Fibroblast of lung (primary cell): ENCODE results near the gene CDS2. TPM values are rescaled to one million over a fixed set of nuclear protein-coding genes. Genes with fewer than 3 reads are reported as not detected.
A peak's percentile ranks its signal among the peaks of the same experiment; 100 is the strongest.

Experiments
- DNase-seq, 2 donors: peaks; one replicate each; pipeline versions ENCODE4 v3.0.0 to v3.0.0-alpha.2; 2010; ENCODE audit warnings: low read depth in 2 of 2
- H2AFZ ChIP-seq: 2 replicates; pipeline ENCODE4 v1.5.1; 2012; ENCODE audit warnings: low read length, control low read depth, inconsistent platforms
- H3K27ac ChIP-seq: 2 replicates; pipeline ENCODE4 v1.5.1; 2011; ENCODE audit warnings: low read length, control low read depth; ENCODE audit not compliant: insufficient read depth
- H3K27me3 ChIP-seq: 2 replicates; pipeline ENCODE4 v1.5.1; 2011; ENCODE audit warnings: mild to moderate bottlenecking, low read length; ENCODE audit not compliant: control insufficient read depth, insufficient read depth
- H3K36me3 ChIP-seq: 2 replicates; pipeline ENCODE4 v1.5.1; 2011; ENCODE audit warnings: low read length; ENCODE audit not compliant: control insufficient read depth, insufficient read depth
- H3K4me1 ChIP-seq: 2 replicates; pipeline ENCODE4 v1.5.1; 2011; ENCODE audit warnings: low read length; ENCODE audit not compliant: control insufficient read depth, insufficient read depth; ENCODE audit errors: extremely low read depth
- H3K4me2 ChIP-seq: 2 replicates; pipeline ENCODE4 v1.5.1; 2011; ENCODE audit warnings: low read length, control low read depth; ENCODE audit not compliant: insufficient read depth; ENCODE audit errors: extremely low read depth
- H3K4me3 ChIP-seq, 4 experiments: fragments of 200-600 bp in 1 of 4; sonication (generic) in 1 of 4; replicated peaks in 1 of 4; 2 replicates each; pipeline ENCODE4 v1.5.1; 2011 to 2016; ENCODE audit warnings: low read length in 4 of 4, low read depth in 3 of 4, mild to moderate bottlenecking in 3 of 4, control low read depth in 2 of 4, inconsistent platforms in 1 of 4, mixed read lengths in 1 of 4; ENCODE audit not compliant: insufficient read depth in 1 of 4; ENCODE audit errors: control extremely low read depth in 1 of 4
- H3K79me2 ChIP-seq: 2 replicates; pipeline ENCODE4 v1.5.1; 2012; ENCODE audit warnings: mild to moderate bottlenecking, low read length, inconsistent platforms; ENCODE audit not compliant: control insufficient read depth, insufficient read depth
- H3K9ac ChIP-seq: 2 replicates; pipeline ENCODE4 v1.5.1; 2011; ENCODE audit warnings: mild to moderate bottlenecking, low read length, control low read depth; ENCODE audit not compliant: insufficient read depth
- H3K9me3 ChIP-seq: 2 replicates; pipeline ENCODE4 v1.5.1; 2012; ENCODE audit warnings: low read depth, low read length; ENCODE audit not compliant: control insufficient read depth, insufficient read depth
- H4K20me1 ChIP-seq: 2 replicates; pipeline ENCODE4 v1.5.1; 2011; ENCODE audit warnings: low read length; ENCODE audit not compliant: control insufficient read depth, insufficient read depth; ENCODE audit errors: extremely low read depth
- EZH2 ChIP-seq: IDR thresholded peaks from 2 replicates; pipeline ENCODE4 v1.5.1; 2012; ENCODE audit warnings: low read length, control low read depth, mild to moderate bottlenecking; ENCODE audit errors: missing control alignments
- polyA plus RNA-seq, 2 donors: library from polyadenylated mRNA; depleted of rRNA in 1 of 2; stranded (reverse) in 1 of 2; unstranded in 1 of 2; fragments of >200 nt; gene quantifications; 2 replicates each; pipeline ENCODE4 v1.2.1, GENCODE V29; 2011 to 2012; ENCODE audit warnings: missing spikeins in 1 of 2
- total RNA-seq: library from RNA; depleted of rRNA; stranded (reverse); fragments of >200 nt; gene quantifications from 2 replicates; pipeline ENCODE4 v1.2.1, GENCODE V29; 2014
- TF ChIP-seq, protein P1 (sequence below), 2 donors: IDR thresholded peaks in 1 of 2; conservative IDR thresholded peaks in 1 of 2; 1 replicate in 1 of 2; 2 replicates in 1 of 2; pipeline ENCODE4 v1.5.1; 2011 to 2012; ENCODE audit warnings: low read length in 2 of 2, control low read depth in 1 of 2, inconsistent platforms in 1 of 2, low read depth in 1 of 2, mild to moderate bottlenecking in 1 of 2

CDS2 gene
- total and polyA plus RNA-seq, 2 donors (not counting 1 experiment from before 2014, with no cell fraction given): 32.7 to 59.7 TPM

DNA sequence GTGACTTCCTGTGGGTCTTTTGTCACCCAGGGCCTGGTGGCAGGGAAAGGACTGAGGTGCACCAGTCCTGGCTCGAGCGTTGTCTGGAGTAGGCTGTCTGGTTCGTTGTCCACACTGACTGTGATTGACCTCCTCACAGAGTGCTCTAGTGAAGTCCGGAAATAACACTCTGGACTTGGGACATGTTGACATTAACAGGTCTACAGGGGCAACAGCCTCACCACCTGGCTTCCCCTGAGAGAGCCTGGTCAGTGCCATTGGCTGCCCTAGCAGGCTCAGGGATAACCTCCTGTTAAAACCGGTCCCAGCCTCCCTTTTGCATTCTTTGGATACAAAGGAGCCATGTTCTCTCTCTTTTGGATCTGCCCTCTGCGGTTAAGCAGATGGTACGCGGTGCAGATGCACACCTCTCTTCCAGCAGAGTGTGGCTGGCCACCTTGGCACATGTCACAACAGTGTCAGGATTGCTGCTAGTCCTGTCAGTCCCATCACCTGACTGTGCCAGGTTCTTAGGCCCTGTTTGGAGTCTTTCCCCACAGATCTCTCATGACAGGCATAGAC, 46.2 kb downstream of the CDS2 start:
- H3K9ac ChIP-seq: no peak overlapping the region
- H3K4me3 ChIP-seq: no peak overlapping the region
- no peaks in the 10 kb centered on the region for H3K9me3 ChIP-seq
- H3K4me1 ChIP-seq: peaks cover 6% of the 10 kb centered on the region
- no peaks in the 10 kb centered on the region for H4K20me1 ChIP-seq
- H3K79me2 ChIP-seq: peaks cover 9% of the 10 kb centered on the region
- no peak overlapping the region for H3K4me2 ChIP-seq
- TF ChIP-seq, protein P1, sequence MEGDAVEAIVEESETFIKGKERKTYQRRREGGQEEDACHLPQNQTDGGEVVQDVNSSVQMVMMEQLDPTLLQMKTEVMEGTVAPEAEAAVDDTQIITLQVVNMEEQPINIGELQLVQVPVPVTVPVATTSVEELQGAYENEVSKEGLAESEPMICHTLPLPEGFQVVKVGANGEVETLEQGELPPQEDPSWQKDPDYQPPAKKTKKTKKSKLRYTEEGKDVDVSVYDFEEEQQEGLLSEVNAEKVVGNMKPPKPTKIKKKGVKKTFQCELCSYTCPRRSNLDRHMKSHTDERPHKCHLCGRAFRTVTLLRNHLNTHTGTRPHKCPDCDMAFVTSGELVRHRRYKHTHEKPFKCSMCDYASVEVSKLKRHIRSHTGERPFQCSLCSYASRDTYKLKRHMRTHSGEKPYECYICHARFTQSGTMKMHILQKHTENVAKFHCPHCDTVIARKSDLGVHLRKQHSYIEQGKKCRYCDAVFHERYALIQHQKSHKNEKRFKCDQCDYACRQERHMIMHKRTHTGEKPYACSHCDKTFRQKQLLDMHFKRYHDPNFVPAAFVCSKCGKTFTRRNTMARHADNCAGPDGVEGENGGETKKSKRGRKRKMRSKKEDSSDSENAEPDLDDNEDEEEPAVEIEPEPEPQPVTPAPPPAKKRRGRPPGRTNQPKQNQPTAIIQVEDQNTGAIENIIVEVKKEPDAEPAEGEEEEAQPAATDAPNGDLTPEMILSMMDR (conservative IDR thresholded peaks at IDR 0.05 in 1 of 2, IDR thresholded peaks at IDR 0.05 in 1 of 2; ENCODE audit: low read depth in 1 of 2, low read length in 2 of 2): no peak
- TF ChIP-seq EZH2: no peak
- H3K27ac ChIP-seq: no peak overlapping the region
- DNase-seq: no peak
- H2AFZ ChIP-seq: no peak overlapping the region
- H3K27me3 ChIP-seq: no peaks in the 10 kb centered on the region
- peaks cover 3% of the 10 kb centered on the region for H3K36me3 ChIP-seq

DNA sequence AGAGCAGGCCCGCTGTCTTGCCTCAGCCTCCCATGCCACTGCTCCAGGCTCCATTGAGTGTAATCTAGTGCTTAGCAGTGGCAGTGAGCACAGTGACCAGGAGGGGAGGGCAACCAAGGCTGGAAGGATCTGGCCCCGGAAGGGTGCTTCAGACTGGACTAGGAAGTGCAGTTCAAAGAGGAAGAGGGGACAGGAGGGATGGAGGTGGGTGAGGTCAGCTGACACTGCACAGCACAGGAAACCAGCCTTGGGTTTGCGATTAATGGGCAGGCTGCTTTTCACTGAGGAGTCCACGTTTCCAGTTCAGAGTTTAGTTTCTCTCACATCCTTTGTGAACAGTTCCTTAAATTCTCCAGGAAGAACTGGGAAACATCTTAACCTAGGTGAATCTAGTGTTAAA, 46.9 kb downstream of the CDS2 start:
- Histone ChIP-seq H2AFZ (no peak overlapping the region), H3K27ac (no peak overlapping the region), H3K4me2 (no peak overlapping the region), H3K4me1 (peaks cover 6% of the 10 kb centered on the region), H3K79me2 (peaks cover 9% of the 10 kb centered on the region), H3K27me3 (no peaks in the 10 kb centered on the region), H3K9me3 (no peaks in the 10 kb centered on the region), H3K4me3 (no peak overlapping the region), H3K9ac (no peak overlapping the region), H4K20me1 (no peaks in the 10 kb centered on the region), H3K36me3 (peaks cover 3% of the 10 kb centered on the region)
- TF ChIP-seq EZH2: no peak
- TF ChIP-seq, protein P1 (conservative IDR thresholded peaks at IDR 0.05 in 1 of 2, IDR thresholded peaks at IDR 0.05 in 1 of 2; ENCODE audit: low read depth in 1 of 2, low read length in 2 of 2): no peak
- DNase-seq: no peak

DNA sequence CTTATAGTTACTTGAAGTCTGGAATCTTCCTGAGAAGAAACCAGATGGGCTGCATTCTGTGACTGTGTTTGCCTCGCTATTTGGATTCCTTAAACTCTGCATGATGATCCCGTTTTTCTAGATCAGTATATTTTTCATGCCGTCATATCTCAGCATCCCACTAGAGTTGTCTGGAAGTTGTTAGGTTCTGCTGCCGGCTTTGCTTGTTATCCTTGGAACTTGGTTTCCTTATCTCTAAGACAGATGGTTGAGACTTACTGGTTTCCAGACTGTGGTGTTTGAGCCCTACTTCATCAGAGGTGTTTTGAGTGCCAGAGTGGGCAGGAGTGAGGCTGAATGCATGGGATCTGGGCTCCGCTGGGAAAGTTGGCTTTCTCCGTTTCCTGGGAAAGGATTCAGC, 50.3 kb downstream of the CDS2 start:
- H3K4me3 ChIP-seq: no peak overlapping the region
- H3K4me2 ChIP-seq: no peak overlapping the region
- peaks cover 5% of the 10 kb centered on the region for H3K79me2 ChIP-seq
- H3K27me3 ChIP-seq: no peaks in the 10 kb centered on the region
- no peak overlapping the region for H2AFZ ChIP-seq
- peaks cover 3% of the 10 kb centered on the region for H3K36me3 ChIP-seq
- no peak overlapping the region for H3K27ac ChIP-seq
- no peak overlapping the region for H3K9ac ChIP-seq
- no peaks in the 10 kb centered on the region for H4K20me1 ChIP-seq
- TF ChIP-seq EZH2: no peak
- TF ChIP-seq, protein P1 (conservative IDR thresholded peaks at IDR 0.05 in 1 of 2, IDR thresholded peaks at IDR 0.05 in 1 of 2; ENCODE audit: low read depth in 1 of 2, low read length in 2 of 2): no peak
- peak in 1 of 2 donors; percentile 31 for DNase-seq
- peaks cover under 1% of the 10 kb centered on the region for H3K4me1 ChIP-seq
- H3K9me3 ChIP-seq: no peaks in the 10 kb centered on the region
